ENCODE results near the gene SMPD4.
"Not testable (repeated sequence)": the region's sequence is repeated elsewhere in the genome, so short reads cannot be mapped to it uniquely, and the experiment has no call there.

GRCh38 chr2:130162486-130162885, 18.9 kb downstream of the SMPD4 start:
- not testable (repeated sequence) for TF ChIP-seq CTCF (IDR thresholded peaks at IDR 0.05; ENCODE audit: insufficient read depth, low read length, poor library complexity, severe bottlenecking); EZH2phosphoT487 (conservative IDR thresholded peaks at IDR 0.05; ENCODE audit: low read length)
